OCI-LY3 (cell line): ENCODE data around the gene RDX.
"Not testable (repeated sequence)": the region's sequence is repeated elsewhere in the genome, so short reads cannot be mapped to it uniquely, and the experiment has no call there.

Source experiments
- EZH2phosphoT487 ChIP-seq: fragments of 200-600 bp; shearing (Covaris generic); IDR thresholded peaks from 2 replicates; pipeline ENCODE4 v1.6.1; 2018; ENCODE audit warnings: antibody characterized with exemption, mixed run types, low read depth
- TF ChIP-seq, protein P1 (sequence below): fragments of 200-600, 300-600 bp; sonication (generic); IDR thresholded peaks from 2 replicates; pipeline ENCODE4 v1.5.1; 2014; ENCODE audit warnings: antibody characterized with exemption, low read length, low read depth

DNA sequence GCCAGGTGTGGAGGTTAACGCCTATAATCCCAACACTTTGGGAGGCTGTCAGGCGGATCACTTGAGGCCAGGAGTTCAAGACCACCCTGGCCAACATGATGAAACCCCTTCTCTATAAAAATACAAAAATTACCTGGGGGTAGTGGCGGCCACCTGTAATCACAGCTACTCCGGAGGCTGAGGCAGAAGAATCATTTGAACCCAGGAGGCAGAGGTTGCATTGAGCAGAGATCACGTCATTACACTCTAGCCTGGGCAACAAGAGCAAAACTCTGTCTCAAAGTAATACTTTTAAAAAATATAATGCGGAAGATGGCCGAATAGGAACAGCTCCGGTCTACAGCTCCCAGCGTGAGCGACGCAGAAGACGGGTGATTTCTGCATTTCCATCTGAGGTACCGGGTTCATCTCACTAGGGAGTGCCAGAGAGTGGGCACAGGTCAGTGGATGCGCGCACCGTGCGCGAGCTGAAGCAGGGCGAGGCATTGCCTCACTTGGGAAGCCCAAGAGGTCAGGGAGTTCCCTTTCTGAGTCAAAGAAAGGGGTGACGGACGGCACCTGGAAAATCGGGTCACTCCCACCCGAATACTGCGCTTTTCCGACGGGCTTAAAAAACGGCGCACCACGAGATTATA lies 87.6 kb downstream of the RDX start:
- TF ChIP-seq, protein P1, sequence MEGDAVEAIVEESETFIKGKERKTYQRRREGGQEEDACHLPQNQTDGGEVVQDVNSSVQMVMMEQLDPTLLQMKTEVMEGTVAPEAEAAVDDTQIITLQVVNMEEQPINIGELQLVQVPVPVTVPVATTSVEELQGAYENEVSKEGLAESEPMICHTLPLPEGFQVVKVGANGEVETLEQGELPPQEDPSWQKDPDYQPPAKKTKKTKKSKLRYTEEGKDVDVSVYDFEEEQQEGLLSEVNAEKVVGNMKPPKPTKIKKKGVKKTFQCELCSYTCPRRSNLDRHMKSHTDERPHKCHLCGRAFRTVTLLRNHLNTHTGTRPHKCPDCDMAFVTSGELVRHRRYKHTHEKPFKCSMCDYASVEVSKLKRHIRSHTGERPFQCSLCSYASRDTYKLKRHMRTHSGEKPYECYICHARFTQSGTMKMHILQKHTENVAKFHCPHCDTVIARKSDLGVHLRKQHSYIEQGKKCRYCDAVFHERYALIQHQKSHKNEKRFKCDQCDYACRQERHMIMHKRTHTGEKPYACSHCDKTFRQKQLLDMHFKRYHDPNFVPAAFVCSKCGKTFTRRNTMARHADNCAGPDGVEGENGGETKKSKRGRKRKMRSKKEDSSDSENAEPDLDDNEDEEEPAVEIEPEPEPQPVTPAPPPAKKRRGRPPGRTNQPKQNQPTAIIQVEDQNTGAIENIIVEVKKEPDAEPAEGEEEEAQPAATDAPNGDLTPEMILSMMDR: not testable (repeated sequence)
- not testable (repeated sequence) for TF ChIP-seq EZH2phosphoT487
